Measurements from ENCODE around the gene NTSR1.

- TF ChIP-seq CTCF (IDR thresholded peaks at IDR 0.05) (no peak), EZH2 (IDR thresholded peaks at IDR 0.05; ENCODE audit: borderline replicate concordance, insufficient read depth, low read depth, low read length, poor library complexity, severe bottlenecking) (no peak)
Measured at GRCh38 chr20:62724692-62725595, 16.3 kb downstream of the NTSR1 start.

Measured in B cell (primary cell).